ENCODE data around the gene CACNA1C. TPM values are rescaled to one million over a fixed set of nuclear protein-coding genes. Genes with fewer than 3 reads are reported as not detected.

The CACNA1C gene
- total RNA-seq, 4 donors from 2014 or later, result 44.1 to 104 (median 49.4) TPM

DNA sequence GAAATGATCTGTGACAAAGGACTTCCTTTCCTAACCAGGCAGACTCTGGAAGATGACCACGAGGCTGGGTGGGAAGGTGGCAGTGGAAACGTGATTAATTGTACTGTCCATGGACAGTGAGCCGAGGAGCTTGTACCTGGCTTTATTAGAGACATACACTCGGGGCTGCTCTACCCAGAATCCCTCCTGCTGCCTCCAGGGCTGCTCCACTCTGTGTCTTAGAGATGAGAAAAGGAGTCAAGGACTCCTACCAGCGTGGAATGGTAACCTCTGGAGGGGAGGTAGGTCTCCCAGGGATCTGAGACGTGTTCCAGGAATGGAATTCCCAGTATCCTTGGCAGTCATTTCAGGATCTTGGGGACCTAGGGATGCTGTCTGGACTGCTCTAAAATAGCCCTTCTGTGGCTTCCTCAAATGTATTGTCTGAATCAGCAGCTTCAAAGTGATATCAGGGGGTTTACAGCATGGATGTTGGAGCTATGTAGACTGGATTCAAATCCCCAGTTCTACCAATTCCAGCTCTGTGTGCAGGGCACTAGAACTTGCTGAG is 237.8 kb downstream of the CACNA1C start:
- WGBS, result 58% methylated on average over 5 of the region's 6 CpGs
- Histone ChIP-seq H3K36me3 (no peaks in the 10 kb centered on the region), H3K4me3 (no peak overlapping the region), H3K27me3 (no peaks in the 10 kb centered on the region), H3K27ac (replicated peaks in 1 of 4) (peak overlapping the region in 3 of 4 donors; percentile 13 to 24 (median 20)), H3K9me3 (no peaks in the 10 kb centered on the region), H3K4me1 (peaks cover 74 to 92% (median 84%) of the 10 kb centered on the region in 4 donors)
- TF ChIP-seq, protein P1, sequence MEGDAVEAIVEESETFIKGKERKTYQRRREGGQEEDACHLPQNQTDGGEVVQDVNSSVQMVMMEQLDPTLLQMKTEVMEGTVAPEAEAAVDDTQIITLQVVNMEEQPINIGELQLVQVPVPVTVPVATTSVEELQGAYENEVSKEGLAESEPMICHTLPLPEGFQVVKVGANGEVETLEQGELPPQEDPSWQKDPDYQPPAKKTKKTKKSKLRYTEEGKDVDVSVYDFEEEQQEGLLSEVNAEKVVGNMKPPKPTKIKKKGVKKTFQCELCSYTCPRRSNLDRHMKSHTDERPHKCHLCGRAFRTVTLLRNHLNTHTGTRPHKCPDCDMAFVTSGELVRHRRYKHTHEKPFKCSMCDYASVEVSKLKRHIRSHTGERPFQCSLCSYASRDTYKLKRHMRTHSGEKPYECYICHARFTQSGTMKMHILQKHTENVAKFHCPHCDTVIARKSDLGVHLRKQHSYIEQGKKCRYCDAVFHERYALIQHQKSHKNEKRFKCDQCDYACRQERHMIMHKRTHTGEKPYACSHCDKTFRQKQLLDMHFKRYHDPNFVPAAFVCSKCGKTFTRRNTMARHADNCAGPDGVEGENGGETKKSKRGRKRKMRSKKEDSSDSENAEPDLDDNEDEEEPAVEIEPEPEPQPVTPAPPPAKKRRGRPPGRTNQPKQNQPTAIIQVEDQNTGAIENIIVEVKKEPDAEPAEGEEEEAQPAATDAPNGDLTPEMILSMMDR (IDR thresholded peaks at IDR 0.05), result no peak
- TF ChIP-seq POLR2AphosphoS5 (IDR thresholded peaks at IDR 0.05), result no peak
- TF ChIP-seq EP300 (IDR thresholded peaks at IDR 0.05), result no peak
- no peak for TF ChIP-seq POLR2A (IDR thresholded peaks at IDR 0.05; ENCODE audit: low read depth)
- intact Hi-C loops (cut with DNase I), result loop anchor here (10.0 kb wide), 1 partner anchor 294 kb away; no protein-coding TSS in a partner anchor
- no peak for DNase-seq (ENCODE audit: extremely low spot score)

DNA sequence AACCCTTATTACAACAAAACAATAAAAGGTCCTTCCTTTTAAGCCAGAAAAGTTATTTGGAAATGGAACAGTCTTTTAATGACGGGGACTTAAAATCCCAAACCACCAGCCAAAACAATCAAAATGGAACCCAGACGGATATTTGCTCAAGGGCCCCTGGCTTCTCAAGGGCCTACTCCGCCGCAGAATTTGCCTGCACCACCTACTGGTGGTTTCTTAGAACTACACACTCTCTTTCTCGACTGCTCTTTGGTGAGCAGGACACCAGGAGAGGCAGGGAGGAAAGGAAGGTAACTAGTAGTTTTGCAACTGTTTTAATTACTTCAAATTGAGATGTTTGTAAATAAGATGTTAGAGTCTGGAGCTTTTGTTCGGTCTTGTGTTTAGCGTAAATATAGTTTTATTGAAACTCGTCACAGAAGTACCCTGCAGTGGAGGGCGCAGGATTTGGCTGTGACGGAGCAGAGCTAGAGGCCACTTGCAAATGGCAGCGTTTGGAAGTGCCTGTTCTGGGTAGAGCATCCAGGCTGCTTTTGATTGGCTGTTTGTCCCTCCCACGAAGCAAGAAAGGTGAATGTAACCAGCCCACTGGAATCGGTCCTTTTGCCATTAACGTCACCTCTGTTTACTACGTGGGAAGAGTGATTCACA is 238.5 kb downstream of the CACNA1C start:
- H3K27ac ChIP-seq (replicated peaks in 1 of 4), result peak overlapping the region in 3 of 4 donors; percentile 13 to 52 (median 30)
- WGBS, result 77% methylated on average over 15 of the region's 15 CpGs
- TF ChIP-seq, protein P1 (IDR thresholded peaks at IDR 0.05), result peak; percentile 55 to 74 (median 58)
- no peak for TF ChIP-seq POLR2A (IDR thresholded peaks at IDR 0.05; ENCODE audit: low read depth)
- no peak for TF ChIP-seq POLR2AphosphoS5 (IDR thresholded peaks at IDR 0.05)
- TF ChIP-seq EP300 (IDR thresholded peaks at IDR 0.05), result no peak
- no peaks in the 10 kb centered on the region for H3K9me3 ChIP-seq
- no peaks in the 10 kb centered on the region for H3K36me3 ChIP-seq
- H3K4me3 ChIP-seq, result no peak overlapping the region
- intact Hi-C loops (cut with DNase I), result loop anchor here (10.0 kb wide), 1 partner anchor 293 kb away; no protein-coding TSS in a partner anchor
- DNase-seq (ENCODE audit: extremely low spot score), result no peak
- H3K4me1 ChIP-seq, result peaks cover 74 to 92% (median 83%) of the 10 kb centered on the region in 4 donors
- no peaks in the 10 kb centered on the region for H3K27me3 ChIP-seq

DNA sequence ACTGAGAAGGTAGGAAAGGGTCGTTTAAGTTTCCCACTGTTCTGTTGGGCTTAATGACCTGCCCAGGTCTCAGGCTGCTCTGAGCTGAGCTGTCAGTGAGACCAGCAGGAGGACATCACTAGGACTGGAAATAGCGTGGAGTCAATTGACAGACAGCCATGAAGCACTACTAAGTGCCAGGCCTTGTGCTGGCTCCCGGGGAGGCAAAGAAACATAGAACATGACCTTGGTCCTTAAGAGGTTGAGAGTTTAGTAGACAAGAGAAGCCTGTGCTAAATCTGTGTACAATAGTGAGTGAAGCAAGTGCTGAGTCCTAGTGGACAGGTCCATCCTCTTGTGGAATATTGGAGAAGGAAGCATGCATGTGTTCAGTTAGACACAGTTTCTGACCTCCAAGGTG is 239.2 kb downstream of the CACNA1C start:
- 68% methylated on average over 3 of the region's 3 CpGs for WGBS
- intact Hi-C loops (cut with DNase I), result loop anchor here (10.0 kb wide), 1 partner anchor 293 kb away; no protein-coding TSS in a partner anchor
- Histone ChIP-seq H3K27ac (replicated peaks in 1 of 4) (peak overlapping the region in 2 of 4 donors; percentile 30 to 52), H3K36me3 (no peaks in the 10 kb centered on the region), H3K4me3 (no peak overlapping the region), H3K27me3 (no peaks in the 10 kb centered on the region), H3K9me3 (no peaks in the 10 kb centered on the region), H3K4me1 (peaks cover 74 to 89% (median 78%) of the 10 kb centered on the region in 4 donors)
- TF ChIP-seq, protein P1 (IDR thresholded peaks at IDR 0.05), result no peak
- TF ChIP-seq POLR2A (IDR thresholded peaks at IDR 0.05; ENCODE audit: low read depth) (no peak), EP300 (IDR thresholded peaks at IDR 0.05) (no peak)
- DNase-seq (ENCODE audit: extremely low spot score), result no peak

DNA sequence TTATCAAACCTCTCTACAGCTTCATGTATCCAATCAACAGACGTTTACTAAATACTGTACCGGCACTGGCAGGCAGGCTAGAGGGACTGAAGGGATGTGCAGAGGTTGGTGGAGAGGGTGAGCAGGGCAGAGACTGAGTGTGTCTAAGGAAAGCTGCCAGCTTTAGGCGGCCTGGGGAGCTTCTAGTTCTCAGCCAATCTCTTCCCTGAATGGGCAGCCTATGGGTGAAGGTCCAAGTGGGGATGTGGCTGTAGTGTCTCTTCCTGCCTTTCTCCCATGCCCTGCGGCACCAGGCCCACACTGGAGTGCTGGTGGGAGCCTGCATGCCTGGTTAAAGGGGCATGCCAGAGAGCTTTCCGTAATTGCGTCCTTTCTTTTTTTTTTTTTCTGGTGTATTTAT is 239.8 kb downstream of the CACNA1C start:
- Histone ChIP-seq H3K27ac (replicated peaks in 1 of 4) (peak overlapping the region; percentile 2 to 52 (median 25)), H3K4me1 (peaks cover 70 to 82% (median 74%) of the 10 kb centered on the region in 4 donors), H3K36me3 (no peaks in the 10 kb centered on the region), H3K27me3 (no peaks in the 10 kb centered on the region), H3K4me3 (no peak overlapping the region), H3K9me3 (no peaks in the 10 kb centered on the region)
- 56% methylated on average over 6 of the region's 6 CpGs for WGBS
- intact Hi-C loops (cut with DNase I), result loop anchor here (10.0 kb wide), 1 partner anchor 292 kb away; no protein-coding TSS in a partner anchor
- TF ChIP-seq EP300 (IDR thresholded peaks at IDR 0.05) (no peak), POLR2A (IDR thresholded peaks at IDR 0.05; ENCODE audit: low read depth) (no peak), POLR2AphosphoS5 (IDR thresholded peaks at IDR 0.05) (no peak)
- TF ChIP-seq, protein P1 (IDR thresholded peaks at IDR 0.05), result no peak
- DNase-seq (ENCODE audit: extremely low spot score), result no peak
